ENCODE results near the gene KPTN.
"Not testable (repeated sequence)": the region's sequence is repeated elsewhere in the genome, so short reads cannot be mapped to it uniquely, and the experiment has no call there.

The KPTN gene

GRCh38 chr19:47492571-47493377 is 8.8 kb upstream of the KPTN start:
- DNase-seq (ENCODE audit: extremely low spot score, insufficient read length, low read depth) (no peak), FAIRE-seq (no peak)

GRCh38 chr19:47492137-47492533 is 8.1 kb upstream of the KPTN start:
- no peak for FAIRE-seq
- DNase-seq (ENCODE audit: extremely low spot score, insufficient read length, low read depth): no peak

- DNase-seq (ENCODE audit: extremely low spot score, insufficient read length, low read depth) (no peak), FAIRE-seq (no peak)
Measured at GRCh38 chr19:47491358-47492136, 7.5 kb upstream of the KPTN start.

- DNase-seq (ENCODE audit: extremely low spot score, insufficient read length, low read depth): no peak
- FAIRE-seq: no peak
Measured at GRCh38 chr19:47490847-47491246, 6.8 kb upstream of the KPTN start.

- FAIRE-seq: no peak
Measured at GRCh38 chr19:47490031-47490430, 6.0 kb upstream of the KPTN start.

GRCh38 chr19:47489072-47489914 is 5.3 kb upstream of the KPTN start:
- FAIRE-seq: no peak
- no peak for DNase-seq (ENCODE audit: extremely low spot score, insufficient read length, low read depth)

More at GRCh38 chr19:47490031-47490430, 6.0 kb upstream of the KPTN start:
- no peak for DNase-seq (ENCODE audit: extremely low spot score, insufficient read length, low read depth)

- FAIRE-seq: no peak
- no peak for DNase-seq (ENCODE audit: extremely low spot score, insufficient read length, low read depth)
Measured at GRCh38 chr19:47487551-47488515, 3.8 kb upstream of the KPTN start.

- DNase-seq (ENCODE audit: extremely low spot score, insufficient read length, low read depth): no peak
- no peak for FAIRE-seq
Measured at GRCh38 chr19:47486900-47487299, 2.9 kb upstream of the KPTN start.

- DNase-seq (ENCODE audit: extremely low spot score, insufficient read length, low read depth); FAIRE-seq: not testable (repeated sequence)
Measured at GRCh38 chr19:47486220-47486619, 2.2 kb upstream of the KPTN start.

- no peak for DNase-seq (ENCODE audit: extremely low spot score, insufficient read length, low read depth)
- FAIRE-seq: no peak
Measured at GRCh38 chr19:47485210-47485609, 1.2 kb upstream of the KPTN start.

- DNase-seq (ENCODE audit: extremely low spot score, insufficient read length, low read depth) (no peak), FAIRE-seq (no peak)
Measured at GRCh38 chr19:47483200-47483599, 819 bp downstream of the KPTN start.

GRCh38 chr19:47481460-47482052 is 2.5 kb downstream of the KPTN start:
- DNase-seq (ENCODE audit: extremely low spot score, insufficient read length, low read depth) (no peak), FAIRE-seq (no peak)

- no peak for FAIRE-seq
- no peak for DNase-seq (ENCODE audit: extremely low spot score, insufficient read length, low read depth)
Measured at GRCh38 chr19:47480658-47481057, 3.4 kb downstream of the KPTN start.

GRCh38 chr19:47479701-47480503 is 4.1 kb downstream of the KPTN start:
- DNase-seq (ENCODE audit: extremely low spot score, insufficient read length, low read depth) (no peak), FAIRE-seq (no peak)

- DNase-seq (ENCODE audit: extremely low spot score, insufficient read length, low read depth) (no peak), FAIRE-seq (no peak)
Measured at GRCh38 chr19:47476438-47476972, 7.5 kb downstream of the KPTN start.

- FAIRE-seq (no peak), DNase-seq (ENCODE audit: extremely low spot score, insufficient read length, low read depth) (no peak)
Measured at GRCh38 chr19:47475465-47475864, 8.6 kb downstream of the KPTN start.

- FAIRE-seq (no peak), DNase-seq (ENCODE audit: extremely low spot score, insufficient read length, low read depth) (no peak)
Measured at GRCh38 chr19:47473336-47473735, 10.7 kb downstream of the KPTN start.

All from GM18507 (cell line).